Globus pallidus (tissue), 1 donor: ENCODE results near the gene IER5L.
A peak's percentile ranks its signal among the peaks of the same experiment; 100 is the strongest.
"Not testable (repeated sequence)": the region's sequence is repeated elsewhere in the genome, so short reads cannot be mapped to it uniquely, and the experiment has no call there.

ENCODE experiments used
- DNase-seq: peaks from one replicate; pipeline ENCODE4 v3.0.0-alpha.2; 2015; ENCODE audit warnings: low spot score

The IER5L gene

GRCh38 chr9:129138476-129139232 lies 39.4 kb downstream of the IER5L start:
- DNase-seq = no peak

- no peak for DNase-seq
Measured at GRCh38 chr9:129138144-129138462, 40.0 kb downstream of the IER5L start.

GRCh38 chr9:129137292-129138143 lies 40.5 kb downstream of the IER5L start:
- DNase-seq = no peak

GRCh38 chr9:129136446-129137035 lies 41.5 kb downstream of the IER5L start:
- DNase-seq = no peak

- DNase-seq = no peak
Measured at GRCh38 chr9:129135476-129135875, 42.6 kb downstream of the IER5L start.

DNA sequence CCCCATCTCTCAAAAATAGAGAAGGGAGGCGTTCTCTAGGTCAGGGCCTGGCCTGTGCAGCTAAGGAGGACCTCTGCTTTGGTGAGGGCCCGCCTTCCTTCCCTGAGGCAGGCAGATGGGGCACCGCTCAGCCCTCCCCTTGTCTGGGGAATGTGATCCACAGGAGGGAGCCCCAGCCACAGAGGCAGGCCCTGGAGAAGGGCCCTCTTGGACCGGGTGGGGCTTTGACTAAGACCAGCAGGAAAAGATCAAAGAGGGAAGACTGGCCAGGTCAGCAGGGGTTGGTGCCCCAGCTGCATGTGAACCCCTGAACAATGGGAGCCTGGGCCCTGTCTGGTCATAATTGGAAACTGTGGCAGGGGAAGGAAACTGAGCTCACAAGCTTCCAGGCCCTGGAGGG lies 45.0 kb downstream of the IER5L start:
- no peak for DNase-seq

GRCh38 chr9:129131300-129132145 lies 46.5 kb downstream of the IER5L start:
- no peak for DNase-seq

- DNase-seq = no peak
Measured at GRCh38 chr9:129130791-129131190, 47.3 kb downstream of the IER5L start.

DNA sequence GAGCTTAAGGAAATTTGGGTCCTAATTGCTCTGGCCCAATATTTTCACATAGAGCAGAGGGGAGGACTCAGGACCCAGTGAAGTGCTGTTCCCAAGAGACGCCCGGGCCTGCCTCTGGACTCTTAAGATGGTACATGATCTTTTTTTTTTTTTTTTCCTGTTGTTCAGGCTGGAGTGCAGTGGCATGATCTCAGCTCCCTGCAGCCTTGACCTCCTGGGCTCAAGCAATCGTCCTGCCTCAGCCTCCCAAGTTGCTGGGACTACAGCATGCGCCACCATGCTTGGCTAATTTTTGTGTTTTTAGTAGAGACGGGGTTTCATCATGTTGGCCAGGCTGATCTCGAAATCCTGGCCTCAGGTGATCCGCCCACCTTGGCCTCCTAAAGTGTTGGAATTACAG lies 47.8 kb downstream of the IER5L start:
- not testable (repeated sequence) for DNase-seq

DNA sequence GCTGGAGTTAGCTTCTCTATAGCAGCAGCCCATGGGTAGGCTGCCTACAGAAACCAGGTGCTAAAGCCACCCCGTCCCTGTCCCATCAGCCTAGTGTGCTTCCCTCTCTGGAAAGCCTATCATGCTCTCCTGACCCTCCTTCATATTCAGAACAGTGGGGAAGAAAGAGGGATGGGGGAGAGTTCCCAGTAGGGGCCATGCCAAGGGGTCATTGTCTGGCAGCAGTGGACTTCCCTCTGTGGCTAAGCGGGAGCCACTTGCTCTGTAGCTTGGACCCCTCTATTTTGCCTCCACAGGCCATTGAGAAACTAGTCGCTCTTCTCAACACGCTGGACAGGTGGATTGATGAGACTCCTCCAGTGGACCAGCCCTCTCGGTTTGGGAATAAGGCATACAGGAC lies 49.4 kb downstream of the IER5L start:
- no peak for DNase-seq

GRCh38 chr9:129126749-129127618 lies 51.1 kb downstream of the IER5L start:
- peak; percentile 72 for DNase-seq
